CD14-positive monocyte (primary cell): Measurements from ENCODE around the gene GSTA4. TPM values are rescaled to one million over a fixed set of nuclear protein-coding genes. Genes with fewer than 3 reads are reported as not detected.

Experiments used
- DNase-seq, 3 donors: peaks; one replicate each; pipeline ENCODE4 v3.0.0-alpha.2; 2011 to 2022
- H2AFZ ChIP-seq: 2 replicates; pipeline ENCODE4 v1.6.0; 2012; ENCODE audit warnings: mild to moderate bottlenecking, low read depth, low read length, inconsistent platforms; ENCODE audit not compliant: insufficient read depth, poor library complexity, severe bottlenecking
- H3K27ac ChIP-seq, 2 donors: 1 replicate in 1 of 2; 2 replicates in 1 of 2; pipeline ENCODE4 v1.5.1; 2012 to 2013; ENCODE audit warnings: low read length in 2 of 2, control low read depth in 1 of 2, inconsistent platforms in 1 of 2, low read depth in 1 of 2, mild to moderate bottlenecking in 1 of 2
- H3K27me3 ChIP-seq, 2 donors: one replicate each; pipeline versions ENCODE4 v1.6.0 to v1.6.1; 2011 to 2013; ENCODE audit warnings: low read length in 2 of 2; ENCODE audit not compliant: control insufficient read depth in 2 of 2, insufficient read depth in 2 of 2
- H3K36me3 ChIP-seq, 2 donors: replicated peaks in 1 of 2; 1 replicate in 1 of 2; 2 replicates in 1 of 2; pipeline versions ENCODE4 v1.5.1 to v1.6.1; 2012 to 2013; ENCODE audit warnings: low read length in 2 of 2, control low read depth in 1 of 2, inconsistent platforms in 1 of 2, mild to moderate bottlenecking in 1 of 2; ENCODE audit not compliant: insufficient read depth in 2 of 2, control insufficient read depth in 1 of 2
- H3K4me1 ChIP-seq, 2 donors: 1 replicate in 1 of 2; 2 replicates in 1 of 2; pipeline versions ENCODE4 v1.5.1 to v1.6.1; 2012 to 2013; ENCODE audit warnings: low read length in 2 of 2, control low read depth in 1 of 2, inconsistent platforms in 1 of 2, mild to moderate bottlenecking in 1 of 2, moderate library complexity in 1 of 2; ENCODE audit not compliant: insufficient read depth in 2 of 2, control insufficient read depth in 1 of 2
- H3K4me2 ChIP-seq: replicated peaks from 2 replicates; pipeline ENCODE3; 2012; ENCODE audit warnings: low read length, moderate library complexity, mild to moderate bottlenecking; ENCODE audit not compliant: poor library complexity, severe bottlenecking; ENCODE audit errors: extremely low read depth
- H3K4me3 ChIP-seq, 3 experiments: fragments of 200-600 bp in 1 of 3; sonication (generic) in 1 of 3; replicated peaks in 1 of 3; 1 replicate in 2 of 3; 2 replicates in 1 of 3; pipeline ENCODE4 v1.5.1; 2011 to 2013; ENCODE audit warnings: low read length in 3 of 3, mild to moderate bottlenecking in 3 of 3, control low read depth in 2 of 3, low read depth in 2 of 3, inconsistent platforms in 1 of 3, moderate library complexity in 1 of 3
- H3K79me2 ChIP-seq: 2 replicates; pipeline ENCODE4 v1.6.0; 2012; ENCODE audit warnings: mild to moderate bottlenecking, control low read depth, inconsistent platforms, low read length, moderate library complexity; ENCODE audit not compliant: insufficient read depth
- H3K9ac ChIP-seq: 2 replicates; pipeline ENCODE4 v1.6.0; 2017; ENCODE audit warnings: low read length, mild to moderate bottlenecking; ENCODE audit not compliant: insufficient read depth, poor library complexity, severe bottlenecking
- H3K9me3 ChIP-seq, 2 donors: replicated peaks in 1 of 2; 1 replicate in 1 of 2; 2 replicates in 1 of 2; pipeline versions ENCODE4 v1.5.1 to v1.6.1; 2012 to 2013; ENCODE audit warnings: low read length in 2 of 2, control low read depth in 1 of 2; ENCODE audit not compliant: control insufficient read depth in 1 of 2, insufficient read depth in 1 of 2
- H4K20me1 ChIP-seq: 2 replicates; pipeline ENCODE4 v1.6.0; 2012; ENCODE audit warnings: mild to moderate bottlenecking, low read length, control low read depth, moderate library complexity; ENCODE audit not compliant: insufficient read depth
- H3K27ac Mint-ChIP-seq, 7 donors: one replicate each; pipeline ENCODE4 v1.8.0; 2020; ENCODE audit warnings: mild to moderate bottlenecking in 7 of 7, mixed read lengths in 7 of 7, moderate library complexity in 6 of 7, inconsistent platforms in 2 of 7
- H3K27me3 Mint-ChIP-seq, 3 donors: one replicate each; pipeline ENCODE4 v1.8.0; 2021 to 2022; ENCODE audit warnings: low read depth in 3 of 3, mild to moderate bottlenecking in 3 of 3, mixed read lengths in 3 of 3, moderate library complexity in 3 of 3, inconsistent platforms in 1 of 3
- H3K36me3 Mint-ChIP-seq, 2 donors: one replicate each; pipeline ENCODE4 v1.8.0; 2020; ENCODE audit warnings: mixed read lengths in 2 of 2, inconsistent platforms in 1 of 2, mild to moderate bottlenecking in 1 of 2
- H3K4me1 Mint-ChIP-seq: one replicate; pipeline ENCODE4 v1.8.0; 2020; ENCODE audit warnings: mild to moderate bottlenecking, mixed read lengths
- H3K4me3 Mint-ChIP-seq, 2 donors: one replicate each; pipeline ENCODE4 v1.8.0; 2020; ENCODE audit warnings: mild to moderate bottlenecking in 2 of 2, mixed read lengths in 2 of 2, moderate library complexity in 1 of 2
- H3K9me3 Mint-ChIP-seq, 7 donors: one replicate each; pipeline ENCODE4 v1.8.0; 2020 to 2022; ENCODE audit warnings: mixed read lengths in 7 of 7, mild to moderate bottlenecking in 6 of 7, moderate library complexity in 6 of 7, inconsistent platforms in 2 of 7
- CTCF ChIP-seq: fragments of 200-600 bp; IDR thresholded peaks from one replicate; pipeline ENCODE4 v1.8.0; 2022; ENCODE audit warnings: antibody characterized with exemption, mild to moderate bottlenecking
- WGBS: methylation state at CpG from one replicate; pipeline ENCODE4 v1.1.5; 2013; ENCODE audit warnings: missing lambda C conversion rate; ENCODE audit not compliant: insufficient coverage; 5-methylcytosine and 5-hydroxymethylcytosine counted together
- intact Hi-C, 2 donors: fragments of 100-400 bp; cut with micrococcal nuclease; formaldehyde crosslinking; loops; one replicate each; pipeline versions ENCODE4 v1.15.0 to v1.15.1; 2023
- polyA plus RNA-seq, 3 donors: library from polyadenylated mRNA; depleted of rRNA in 1 of 3; unstranded in 2 of 3; stranded (reverse) in 1 of 3; fragments of 300-500 nt in 2 of 3; fragments of >200 nt in 1 of 3; fragmentation: Illumina TruSeq in 2 of 3; gene quantifications; 1 replicate in 2 of 3; 2 replicates in 1 of 3; pipeline ENCODE4 v1.2.3, GENCODE V29; 2012 to 2021

The GSTA4 gene
- polyA plus RNA-seq, 3 donors = 0.34 to 0.41 (median 0.36) TPM

DNA sequence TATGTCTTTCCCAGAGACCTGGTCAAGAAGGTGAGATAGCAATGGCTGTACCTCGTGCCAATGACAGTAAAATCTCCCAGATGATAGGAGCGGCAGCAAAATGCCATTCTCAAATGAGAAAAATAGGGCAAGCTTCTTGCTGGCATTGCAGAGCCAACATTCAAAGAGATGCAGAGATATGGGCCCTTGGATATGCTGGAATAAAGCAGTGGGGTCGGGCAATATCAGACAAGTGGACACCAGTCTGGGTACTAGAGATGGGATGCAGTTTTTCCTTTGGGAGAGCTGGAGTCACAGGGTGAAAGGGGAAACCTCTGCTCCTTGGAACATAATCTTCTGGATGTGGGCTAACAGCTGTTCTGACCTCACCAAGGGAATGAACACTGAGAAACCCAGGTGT lies 29.0 kb downstream of the GSTA4 start:
- Histone ChIP-seq H4K20me1 (no peaks in the 10 kb centered on the region), H3K4me1 (no peaks in the 10 kb centered on the region), H3K27me3 (no peaks in the 10 kb centered on the region), H3K4me2 (no peak overlapping the region), H3K9me3 (peaks cover 0 to 5% of the 10 kb centered on the region in 2 donors), H3K4me3 (no peak overlapping the region), H3K27ac (no peak overlapping the region), H3K36me3 (no peaks in the 10 kb centered on the region), H3K9ac (no peak overlapping the region), H3K79me2 (no peaks in the 10 kb centered on the region), H2AFZ (no peak overlapping the region)
- 88% methylated on average over 3 of the region's 3 CpGs for WGBS
- Mint-ChIP-seq H3K4me1 (no peaks in the 10 kb centered on the region), H3K4me3 (no peak overlapping the region), H3K9me3 (peaks cover 0 to 13% (median 8%) of the 10 kb centered on the region in 7 donors), H3K27me3 (peaks cover 0 to 2% (median 0%) of the 10 kb centered on the region in 3 donors), H3K36me3 (no peaks in the 10 kb centered on the region), H3K27ac (no peak overlapping the region)
- TF ChIP-seq CTCF = no peak
- DNase-seq = no peak
- intact Hi-C loops = no loop called here

GRCh38 chr6:52965380-52965779 lies 29.7 kb downstream of the GSTA4 start:
- TF ChIP-seq CTCF = no peak
- no peak overlapping the region for H3K27ac ChIP-seq

More at GRCh38 chr6:52965380-52965779, 29.7 kb downstream of the GSTA4 start:
- H3K9me3 Mint-ChIP-seq = peaks cover 0 to 16% (median 9%) of the 10 kb centered on the region in 7 donors
- 86% methylated on average over 1 of the region's 4 CpGs for WGBS
- H3K36me3 ChIP-seq = no peaks in the 10 kb centered on the region
- peaks cover 0 to 2% (median 0%) of the 10 kb centered on the region in 3 donors for H3K27me3 Mint-ChIP-seq
- H3K4me1 Mint-ChIP-seq = no peaks in the 10 kb centered on the region
- DNase-seq = no peak
- H3K4me2 ChIP-seq = no peak overlapping the region
- H3K27me3 ChIP-seq = no peaks in the 10 kb centered on the region
- H3K36me3 Mint-ChIP-seq = no peaks in the 10 kb centered on the region
- H3K4me3 Mint-ChIP-seq = no peak overlapping the region
- intact Hi-C loops = no loop called here
- no peak overlapping the region for H3K9ac ChIP-seq
- no peaks in the 10 kb centered on the region for H4K20me1 ChIP-seq
- H3K9me3 ChIP-seq = peaks cover 0 to 5% of the 10 kb centered on the region in 2 donors
- no peak overlapping the region for H2AFZ ChIP-seq
- H3K4me3 ChIP-seq = no peak overlapping the region
- H3K27ac Mint-ChIP-seq = no peak overlapping the region
- H3K79me2 ChIP-seq = no peaks in the 10 kb centered on the region
- no peaks in the 10 kb centered on the region for H3K4me1 ChIP-seq
